ENCODE data around the gene CDH4.

Gene CDH4

GRCh38 chr20:61723529-61724257, 471.6 kb downstream of the CDH4 start:
- TF ChIP-seq SIN3A (IDR thresholded peaks at IDR 0.05; ENCODE audit: borderline replicate concordance, insufficient read depth, low read length) (no peak), POLR2AphosphoS5 (IDR thresholded peaks at IDR 0.05; ENCODE audit: low read depth, low read length) (no peak), FOXP2 (optimal IDR thresholded peaks at IDR 0.05; ENCODE audit: borderline replicate concordance, extremely low read depth, extremely low read length, insufficient read depth) (no peak), TAF1 (IDR thresholded peaks at IDR 0.05; ENCODE audit: borderline replicate concordance, insufficient read depth, low read length) (no peak)
- TF ChIP-seq, protein P1, sequence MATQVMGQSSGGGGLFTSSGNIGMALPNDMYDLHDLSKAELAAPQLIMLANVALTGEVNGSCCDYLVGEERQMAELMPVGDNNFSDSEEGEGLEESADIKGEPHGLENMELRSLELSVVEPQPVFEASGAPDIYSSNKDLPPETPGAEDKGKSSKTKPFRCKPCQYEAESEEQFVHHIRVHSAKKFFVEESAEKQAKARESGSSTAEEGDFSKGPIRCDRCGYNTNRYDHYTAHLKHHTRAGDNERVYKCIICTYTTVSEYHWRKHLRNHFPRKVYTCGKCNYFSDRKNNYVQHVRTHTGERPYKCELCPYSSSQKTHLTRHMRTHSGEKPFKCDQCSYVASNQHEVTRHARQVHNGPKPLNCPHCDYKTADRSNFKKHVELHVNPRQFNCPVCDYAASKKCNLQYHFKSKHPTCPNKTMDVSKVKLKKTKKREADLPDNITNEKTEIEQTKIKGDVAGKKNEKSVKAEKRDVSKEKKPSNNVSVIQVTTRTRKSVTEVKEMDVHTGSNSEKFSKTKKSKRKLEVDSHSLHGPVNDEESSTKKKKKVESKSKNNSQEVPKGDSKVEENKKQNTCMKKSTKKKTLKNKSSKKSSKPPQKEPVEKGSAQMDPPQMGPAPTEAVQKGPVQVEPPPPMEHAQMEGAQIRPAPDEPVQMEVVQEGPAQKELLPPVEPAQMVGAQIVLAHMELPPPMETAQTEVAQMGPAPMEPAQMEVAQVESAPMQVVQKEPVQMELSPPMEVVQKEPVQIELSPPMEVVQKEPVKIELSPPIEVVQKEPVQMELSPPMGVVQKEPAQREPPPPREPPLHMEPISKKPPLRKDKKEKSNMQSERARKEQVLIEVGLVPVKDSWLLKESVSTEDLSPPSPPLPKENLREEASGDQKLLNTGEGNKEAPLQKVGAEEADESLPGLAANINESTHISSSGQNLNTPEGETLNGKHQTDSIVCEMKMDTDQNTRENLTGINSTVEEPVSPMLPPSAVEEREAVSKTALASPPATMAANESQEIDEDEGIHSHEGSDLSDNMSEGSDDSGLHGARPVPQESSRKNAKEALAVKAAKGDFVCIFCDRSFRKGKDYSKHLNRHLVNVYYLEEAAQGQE (IDR thresholded peaks at IDR 0.05; ENCODE audit: insufficient read depth in 1 of 2, low read depth in 2 of 2, low read length in 2 of 2): no peak

- TF ChIP-seq POLR2AphosphoS5 (IDR thresholded peaks at IDR 0.05; ENCODE audit: low read depth, low read length): no peak
- no peak for TF ChIP-seq SIN3A (IDR thresholded peaks at IDR 0.05; ENCODE audit: borderline replicate concordance, insufficient read depth, low read length)
- TF ChIP-seq, protein P1 (IDR thresholded peaks at IDR 0.05; ENCODE audit: insufficient read depth in 1 of 2, low read depth in 2 of 2, low read length in 2 of 2): no peak
- no peak for TF ChIP-seq FOXP2 (optimal IDR thresholded peaks at IDR 0.05; ENCODE audit: borderline replicate concordance, extremely low read depth, extremely low read length, insufficient read depth)
- no peak for TF ChIP-seq TAF1 (IDR thresholded peaks at IDR 0.05; ENCODE audit: borderline replicate concordance, insufficient read depth, low read length)
Observed at GRCh38 chr20:61724376-61724775, 472.3 kb downstream of the CDH4 start.

GRCh38 chr20:61725145-61725544, 473.1 kb downstream of the CDH4 start:
- TF ChIP-seq, protein P1 (IDR thresholded peaks at IDR 0.05; ENCODE audit: insufficient read depth in 1 of 2, low read depth in 2 of 2, low read length in 2 of 2): no peak
- no peak for TF ChIP-seq POLR2AphosphoS5 (IDR thresholded peaks at IDR 0.05; ENCODE audit: low read depth, low read length)
- TF ChIP-seq TAF1 (IDR thresholded peaks at IDR 0.05; ENCODE audit: borderline replicate concordance, insufficient read depth, low read length): no peak
- no peak for TF ChIP-seq SIN3A (IDR thresholded peaks at IDR 0.05; ENCODE audit: borderline replicate concordance, insufficient read depth, low read length)
- TF ChIP-seq FOXP2 (optimal IDR thresholded peaks at IDR 0.05; ENCODE audit: borderline replicate concordance, extremely low read depth, extremely low read length, insufficient read depth): no peak

- TF ChIP-seq, protein P1 (IDR thresholded peaks at IDR 0.05; ENCODE audit: insufficient read depth in 1 of 2, low read depth in 2 of 2, low read length in 2 of 2): no peak
- TF ChIP-seq TAF1 (IDR thresholded peaks at IDR 0.05; ENCODE audit: borderline replicate concordance, insufficient read depth, low read length): no peak
- no peak for TF ChIP-seq POLR2AphosphoS5 (IDR thresholded peaks at IDR 0.05; ENCODE audit: low read depth, low read length)
- no peak for TF ChIP-seq SIN3A (IDR thresholded peaks at IDR 0.05; ENCODE audit: borderline replicate concordance, insufficient read depth, low read length)
- TF ChIP-seq FOXP2 (optimal IDR thresholded peaks at IDR 0.05; ENCODE audit: borderline replicate concordance, extremely low read depth, extremely low read length, insufficient read depth): no peak
Observed at GRCh38 chr20:61725966-61726365, 473.9 kb downstream of the CDH4 start.

Data from PFSK-1 (cell line).